PC-9 (cell line): Measurements from ENCODE around the gene TRABD2B. TPM values are rescaled to one million over a fixed set of nuclear protein-coding genes. Genes with fewer than 3 reads are reported as not detected.

Experiments
- BruUV-seq: library from RNA; stranded (reverse); fragments of 400-500 nt; replicated peaks from 2 replicates; lab custom pipeline; 2021; lab: Mats Ljungman, UMichigan
- CTCF ChIA-PET: fragments of 300-600 bp; sonication (Branson Sonifier 250); formaldehyde crosslinking; loops from one replicate; lab custom pipeline; 2022; ENCODE audit warnings: antibody characterized with exemption; lab: Charles Lee
- POLR2A ChIA-PET: fragments of 300-600 bp; sonication (Branson Sonifier 250); formaldehyde crosslinking; loops from one replicate; lab custom pipeline; 2022; ENCODE audit warnings: antibody characterized with exemption; ENCODE audit not compliant: unreplicated experiment; lab: Charles Lee
- DNase-seq, 2 experiments: peaks; one replicate each; pipeline versions ENCODE4 v3.0.0 to v3.0.0-alpha.2; 2015 to 2022; ENCODE audit warnings: mixed read lengths in 1 of 2
- H2AFZ ChIP-seq: fragments of 200-600 bp; sonication (generic); 2 replicates; pipeline ENCODE4 v1.8.1; 2017; ENCODE audit warnings: antibody characterized with exemption
- H3F3A ChIP-seq: fragments of 200-600 bp; sonication (generic); 2 replicates; pipeline ENCODE4 v1.8.1; 2017; ENCODE audit warnings: antibody characterized with exemption, mild to moderate bottlenecking, low read depth; ENCODE audit not compliant: insufficient read depth
- H3K27ac ChIP-seq: fragments of 200-600 bp; sonication (generic); 2 replicates; pipeline ENCODE4 v1.6.1; 2016; ENCODE audit warnings: mixed run types
- H3K27me3 ChIP-seq: fragments of 200-600 bp; sonication (generic); 2 replicates; pipeline ENCODE4 v1.6.1; 2016; ENCODE audit warnings: low read depth, mixed run types; ENCODE audit not compliant: insufficient read depth
- H3K36me3 ChIP-seq: fragments of 200-600 bp; sonication (generic); 2 replicates; pipeline ENCODE4 v1.6.1; 2016; ENCODE audit warnings: low read depth, mixed run types
- H3K4me1 ChIP-seq: fragments of 200-600 bp; sonication (generic); replicated peaks from 2 replicates; pipeline ENCODE4 v1.6.1; 2016; ENCODE audit warnings: mixed run types; ENCODE audit not compliant: insufficient read depth
- H3K4me2 ChIP-seq: fragments of 200-600 bp; sonication (generic); 2 replicates; pipeline ENCODE4 v1.6.1; 2017; ENCODE audit warnings: mixed run types
- H3K4me3 ChIP-seq: fragments of 200-600 bp; sonication (generic); 2 replicates; pipeline ENCODE4 v1.6.1; 2016; ENCODE audit warnings: mixed run types
- H3K79me2 ChIP-seq: fragments of 200-600 bp; sonication (generic); 2 replicates; pipeline ENCODE4 v1.6.1; 2017; ENCODE audit warnings: low read depth, mixed run types
- H3K9me2 ChIP-seq: fragments of 200-600 bp; sonication (generic); 2 replicates; pipeline ENCODE4 v1.8.1; 2017; ENCODE audit warnings: mild to moderate bottlenecking; ENCODE audit not compliant: insufficient read depth
- H3K9me3 ChIP-seq: fragments of 200-600 bp; sonication (generic); 2 replicates; pipeline ENCODE4 v1.8.1; 2016; ENCODE audit warnings: low read depth; ENCODE audit not compliant: insufficient read depth
- H4K20me1 ChIP-seq: fragments of 200-600 bp; sonication (generic); 2 replicates; pipeline ENCODE4 v1.8.1; 2017; ENCODE audit not compliant: insufficient read depth
- CTCF ChIP-seq: fragments of 200-600 bp; sonication (generic); conservative IDR thresholded peaks from 2 replicates; pipeline ENCODE4 v1.6.1; 2017; ENCODE audit warnings: mixed run types, antibody characterized with exemption, mild to moderate bottlenecking, moderate library complexity
- EZH2 ChIP-seq: fragments of 200-600 bp; sonication (generic); IDR thresholded peaks from 2 replicates; pipeline ENCODE4 v1.8.0; 2017; ENCODE audit warnings: antibody characterized with exemption, low read depth
- intact Hi-C: fragments of 100-400 bp; cut with micrococcal nuclease; formaldehyde crosslinking; loops from one replicate; pipeline ENCODE4 v1.10.0; 2022; ENCODE audit not compliant: unreplicated experiment
- total RNA-seq: library from RNA; stranded (reverse); gene quantifications from 2 replicates; pipeline ENCODE4 v1.2.3, GENCODE V29; 2021

Gene TRABD2B
- total RNA-seq, 1 experiment from 2014 or later = not detected

DNA sequence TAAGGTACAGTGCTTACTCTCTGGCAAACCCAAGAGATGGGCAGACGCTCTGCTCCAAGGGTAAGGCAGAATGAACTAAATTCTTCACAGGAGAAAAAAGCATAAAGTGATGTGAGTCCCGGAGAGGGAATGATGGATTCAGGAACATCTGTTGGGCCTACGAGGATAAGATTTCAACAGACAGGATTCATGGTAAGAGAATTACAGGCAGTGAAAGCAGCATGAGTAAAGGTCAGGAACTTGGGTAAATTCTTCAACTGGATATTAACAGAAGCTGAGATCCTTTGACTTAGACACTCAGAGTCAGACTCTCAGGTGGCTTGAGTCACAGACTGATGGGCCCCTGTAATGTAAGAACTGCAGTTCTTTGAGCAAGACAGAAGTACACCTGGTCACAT, 152.6 kb downstream of the TRABD2B start:
- H3K4me1 ChIP-seq = no peaks in the 10 kb centered on the region
- TF ChIP-seq EZH2 = no peak
- TF ChIP-seq CTCF = no peak
- peaks cover 9% of the 10 kb centered on the region; the same call in 1 of the 2 replicates for H3K27me3 ChIP-seq
- no peaks in the 10 kb centered on the region for H3K9me3 ChIP-seq
- ChIA-PET CTCF (no interaction called here), POLR2A (no interaction called here)
- no peak for DNase-seq
- H3K4me2 ChIP-seq = no peak overlapping the region
- H3K9me2 ChIP-seq = no peaks in the 10 kb centered on the region
- H2AFZ ChIP-seq = no peak overlapping the region
- no peak overlapping the region for H3K27ac ChIP-seq
- no peaks in the 10 kb centered on the region for H3F3A ChIP-seq
- H4K20me1 ChIP-seq = no peaks in the 10 kb centered on the region
- H3K36me3 ChIP-seq = no peaks in the 10 kb centered on the region
- H3K79me2 ChIP-seq = no peaks in the 10 kb centered on the region
- intact Hi-C loops = no loop called here
- H3K4me3 ChIP-seq = no peak overlapping the region
- no TSS peak for BruUV-seq

GRCh38 chr1:47843781-47844557, 153.2 kb downstream of the TRABD2B start:
- CTCF ChIA-PET = no interaction called here
- H3K36me3 ChIP-seq = no peaks in the 10 kb centered on the region
- no peaks in the 10 kb centered on the region for H3K79me2 ChIP-seq
- no peak for TF ChIP-seq EZH2
- TF ChIP-seq CTCF = no peak
- H3K4me1 ChIP-seq = no peaks in the 10 kb centered on the region
- intact Hi-C loops = no loop called here
- H4K20me1 ChIP-seq = no peaks in the 10 kb centered on the region
- BruUV-seq = no TSS peak
- no peak overlapping the region for H3K4me3 ChIP-seq
- no peak for DNase-seq
- H3F3A ChIP-seq = no peaks in the 10 kb centered on the region
- H3K27ac ChIP-seq = no peak overlapping the region
- POLR2A ChIA-PET = no interaction called here
- no peaks in the 10 kb centered on the region for H3K9me3 ChIP-seq
- H2AFZ ChIP-seq = no peak overlapping the region
- peaks cover 9% of the 10 kb centered on the region; the same call in 1 of the 2 replicates for H3K27me3 ChIP-seq
- no peak overlapping the region for H3K4me2 ChIP-seq
- no peaks in the 10 kb centered on the region for H3K9me2 ChIP-seq

- no peak overlapping the region for H2AFZ ChIP-seq
- intact Hi-C loops = no loop called here
- H3K9me3 ChIP-seq = no peaks in the 10 kb centered on the region
- H3K4me2 ChIP-seq = no peak overlapping the region
- H3K27me3 ChIP-seq = peaks cover 9% of the 10 kb centered on the region; the same call in 1 of the 2 replicates
- H3K9me2 ChIP-seq = no peaks in the 10 kb centered on the region
- no peaks in the 10 kb centered on the region for H3K36me3 ChIP-seq
- BruUV-seq = no TSS peak
- DNase-seq = no peak
- H4K20me1 ChIP-seq = no peaks in the 10 kb centered on the region
- H3K4me1 ChIP-seq = no peaks in the 10 kb centered on the region
- H3K4me3 ChIP-seq = no peak overlapping the region
- H3K79me2 ChIP-seq = no peaks in the 10 kb centered on the region
- POLR2A ChIA-PET = no interaction called here
- TF ChIP-seq CTCF (no peak), EZH2 (no peak)
- CTCF ChIA-PET = no interaction called here
- no peaks in the 10 kb centered on the region for H3F3A ChIP-seq
- no peak overlapping the region for H3K27ac ChIP-seq
These were observed 154.1 kb downstream of the TRABD2B start for GRCh38 chr1:47843059-47843458.
